SK-N-SH (cell line): Measurements from ENCODE around the gene NOTCH1.

Experiments used
- CHD2 ChIP-seq: fragments of 150-350 bp; IDR thresholded peaks from 2 replicates; pipeline ENCODE4 v1.6.1; 2018; ENCODE audit warnings: low read length; ENCODE audit not compliant: partially characterized antibody
- CTCF ChIP-seq: fragments of 200-600 bp; sonication (generic); IDR thresholded peaks from 2 replicates; pipeline ENCODE4 v1.6.1; 2017; ENCODE audit warnings: antibody characterized with exemption, mild to moderate bottlenecking, moderate library complexity
- EP300 ChIP-seq, 2 experiments: IDR thresholded peaks; 2 replicates each; pipeline versions ENCODE4 v1.4.0 to v1.6.1; 2012; ENCODE audit warnings: borderline replicate concordance in 1 of 2, low read depth in 1 of 2, low read length in 1 of 2
- GABPA ChIP-seq: IDR thresholded peaks from 2 replicates; pipeline ENCODE4 v1.4.0; 2012; ENCODE audit warnings: low read depth, mild to moderate bottlenecking
- JUND ChIP-seq: IDR thresholded peaks from 2 replicates; pipeline ENCODE4 v1.4.0; 2012
- REST ChIP-seq: IDR thresholded peaks from 2 replicates; pipeline ENCODE4 v1.6.1; 2012; ENCODE audit warnings: mild to moderate bottlenecking, low read depth, low read length, moderate library complexity
- RFX5 ChIP-seq: IDR thresholded peaks from 2 replicates; pipeline ENCODE4 v1.6.1; 2012; ENCODE audit warnings: mild to moderate bottlenecking, improper control_type of control experiment, low read length
- TAF1 ChIP-seq: IDR thresholded peaks from 2 replicates; pipeline ENCODE4 v1.6.1; 2012; ENCODE audit warnings: low read depth, mild to moderate bottlenecking, low read length, moderate library complexity, borderline replicate concordance
- TEAD4 ChIP-seq: IDR thresholded peaks from 2 replicates; pipeline ENCODE4 v1.4.0; 2012; ENCODE audit warnings: mild to moderate bottlenecking, borderline replicate concordance; ENCODE audit not compliant: insufficient read depth
- USF2 ChIP-seq: fragments of 150-350 bp; IDR thresholded peaks from 2 replicates; pipeline ENCODE4 v1.6.1; 2017; ENCODE audit warnings: antibody characterized with exemption, low read length, low read depth, borderline replicate concordance
- YY1 ChIP-seq: IDR thresholded peaks from 2 replicates; pipeline ENCODE4 v1.4.0; 2012; ENCODE audit warnings: low read depth, mild to moderate bottlenecking
- ZBTB33 ChIP-seq: IDR thresholded peaks from 2 replicates; pipeline ENCODE4 v1.4.0; 2012; ENCODE audit warnings: low read depth, borderline replicate concordance

GRCh38 chr9:136534366-136534765, 11.5 kb downstream of the NOTCH1 start:
- TF ChIP-seq TEAD4 (no peak), RFX5 (no peak), EP300 (IDR thresholded peaks at IDR 0.05; ENCODE audit: borderline replicate concordance in 1 of 2, low read depth in 1 of 2, low read length in 1 of 2) (no peak), ZBTB33 (no peak), CTCF (no peak), JUND (no peak), TAF1 (no peak), REST (no peak), CHD2 (no peak), YY1 (no peak), GABPA (no peak), USF2 (no peak)
